ENCODE results near the gene RNF130. TPM values are rescaled to one million over a fixed set of nuclear protein-coding genes. Genes with fewer than 3 reads are reported as not detected.

Gene RNF130
- total RNA-seq, 1 donor from 2014 or later = 52.1 TPM

GRCh38 chr5:180067986-180068385, 3.6 kb downstream of the RNF130 start:
- Mint-ChIP-seq H3K9me3 (no peaks in the 10 kb centered on the region), H3K36me3 (peaks cover 11% of the 10 kb centered on the region), H3K4me1 (ENCODE audit: unreplicated experiment) (peaks cover 27% of the 10 kb centered on the region), H3K27me3 (no peaks in the 10 kb centered on the region), H3K4me3 (peak overlapping the region; percentile 8), H3K27ac (no peak overlapping the region)
- no peak for DNase-seq (ENCODE audit: extremely low spot score, unreplicated experiment)
- no peak for TF ChIP-seq CTCF (conservative IDR thresholded peaks at IDR 0.05)

- Mint-ChIP-seq H3K4me3 (no peak overlapping the region), H3K27ac (no peak overlapping the region), H3K27me3 (no peaks in the 10 kb centered on the region), H3K36me3 (peaks cover 25% of the 10 kb centered on the region), H3K9me3 (no peaks in the 10 kb centered on the region), H3K4me1 (ENCODE audit: unreplicated experiment) (no peaks in the 10 kb centered on the region)
- TF ChIP-seq CTCF (conservative IDR thresholded peaks at IDR 0.05) = no peak
- DNase-seq (ENCODE audit: extremely low spot score, unreplicated experiment) = no peak
These were observed 11.4 kb downstream of the RNF130 start for GRCh38 chr5:180060192-180060591.

DNA sequence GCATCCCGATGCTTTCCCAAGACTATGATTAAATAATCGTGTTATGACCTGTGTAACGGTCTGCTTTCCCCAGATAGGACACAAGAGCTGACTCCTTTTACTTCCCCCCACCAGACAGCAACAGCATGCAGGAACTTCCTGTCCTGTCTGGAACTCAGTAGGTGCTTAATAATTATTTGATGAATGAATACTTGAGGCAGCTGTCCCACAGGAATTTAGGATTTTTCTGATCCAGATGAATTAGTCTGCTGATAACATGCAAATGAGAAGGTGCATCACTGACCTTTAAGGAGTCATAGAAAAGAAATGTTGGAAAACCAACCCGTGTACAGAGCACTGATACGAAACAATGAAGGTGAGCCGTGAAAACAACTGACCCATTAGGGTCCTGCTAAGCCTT, 12.2 kb downstream of the RNF130 start:
- H3K4me1 Mint-ChIP-seq (ENCODE audit: unreplicated experiment) = peaks cover 2% of the 10 kb centered on the region

GRCh38 chr5:180056153-180056552, 15.4 kb downstream of the RNF130 start:
- no peak for DNase-seq (ENCODE audit: extremely low spot score, unreplicated experiment)
- TF ChIP-seq CTCF (conservative IDR thresholded peaks at IDR 0.05) = no peak
- peaks cover 23% of the 10 kb centered on the region for H3K4me1 Mint-ChIP-seq (ENCODE audit: unreplicated experiment)
- no peaks in the 10 kb centered on the region for H3K27me3 Mint-ChIP-seq
- peaks cover 14% of the 10 kb centered on the region for H3K36me3 Mint-ChIP-seq
- no peak overlapping the region for H3K27ac Mint-ChIP-seq
- H3K4me3 Mint-ChIP-seq = no peak overlapping the region
- no peaks in the 10 kb centered on the region for H3K9me3 Mint-ChIP-seq

More for the DNA sequence above, 12.2 kb downstream of the RNF130 start:
- DNase-seq (ENCODE audit: extremely low spot score, unreplicated experiment) = no peak
- H3K36me3 Mint-ChIP-seq = peaks cover 25% of the 10 kb centered on the region
- H3K4me3 Mint-ChIP-seq = no peak overlapping the region
- no peak overlapping the region for H3K27ac Mint-ChIP-seq
- H3K9me3 Mint-ChIP-seq = no peaks in the 10 kb centered on the region
- TF ChIP-seq CTCF (conservative IDR thresholded peaks at IDR 0.05) = no peak
- H3K27me3 Mint-ChIP-seq = no peaks in the 10 kb centered on the region

DNA sequence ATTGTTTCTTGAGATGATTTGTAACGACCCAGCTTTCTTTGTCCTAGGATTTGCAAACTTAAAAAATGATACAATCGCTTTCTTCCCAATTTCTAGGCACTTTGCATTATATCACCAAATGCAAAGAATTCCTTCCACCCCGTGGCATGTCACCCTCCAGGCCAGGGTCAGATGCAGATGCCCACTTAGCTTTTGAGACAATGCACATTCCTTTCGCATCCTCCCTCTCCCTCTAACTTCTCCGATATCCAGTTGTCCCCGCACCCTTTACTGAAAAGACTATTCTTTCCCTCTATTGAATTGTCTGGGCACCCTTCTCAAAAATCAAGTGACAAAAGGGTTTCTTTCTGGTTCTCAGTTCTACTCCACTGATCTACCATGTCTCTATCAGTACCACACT, 17.3 kb downstream of the RNF130 start:
- no peaks in the 10 kb centered on the region for H3K27me3 Mint-ChIP-seq
- no peak overlapping the region for H3K4me3 Mint-ChIP-seq
- no peak overlapping the region for H3K27ac Mint-ChIP-seq
- peaks cover 37% of the 10 kb centered on the region for H3K4me1 Mint-ChIP-seq (ENCODE audit: unreplicated experiment)
- TF ChIP-seq CTCF (conservative IDR thresholded peaks at IDR 0.05) = no peak
- H3K36me3 Mint-ChIP-seq = peaks cover 9% of the 10 kb centered on the region
- no peaks in the 10 kb centered on the region for H3K9me3 Mint-ChIP-seq
- DNase-seq (ENCODE audit: extremely low spot score, unreplicated experiment) = no peak

DNA sequence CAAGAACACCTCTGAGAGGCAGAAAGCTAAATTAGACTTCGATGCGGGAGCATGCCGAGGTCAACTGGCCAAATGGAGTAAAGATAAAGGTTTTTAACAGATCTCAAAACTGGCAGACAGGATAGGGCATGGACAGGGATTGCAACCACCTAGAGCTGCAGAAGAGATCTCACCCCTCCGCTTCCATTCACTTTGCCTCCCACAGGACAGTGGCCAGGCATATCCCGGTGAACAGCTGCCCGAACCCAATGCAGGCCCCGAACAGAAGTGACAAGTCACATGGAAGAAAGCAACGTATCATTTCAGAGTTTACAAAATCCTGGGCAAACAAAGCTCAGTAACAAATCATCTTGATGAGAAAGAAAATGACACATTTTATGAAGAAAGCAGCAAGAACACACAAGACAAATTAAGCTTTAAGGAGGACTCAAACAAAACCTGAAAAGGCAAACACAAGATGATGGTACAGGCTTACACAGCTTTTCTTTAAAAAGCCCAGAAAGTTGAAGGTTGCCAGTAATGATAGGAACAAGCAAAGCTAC, 18.4 kb downstream of the RNF130 start:
- peaks cover 6% of the 10 kb centered on the region for H3K36me3 Mint-ChIP-seq
- H3K4me3 Mint-ChIP-seq = no peak overlapping the region
- no peak for TF ChIP-seq CTCF (conservative IDR thresholded peaks at IDR 0.05)
- H3K27me3 Mint-ChIP-seq = no peaks in the 10 kb centered on the region
- H3K27ac Mint-ChIP-seq = no peak overlapping the region
- DNase-seq (ENCODE audit: extremely low spot score, unreplicated experiment) = no peak
- H3K9me3 Mint-ChIP-seq = no peaks in the 10 kb centered on the region
- peaks cover 47% of the 10 kb centered on the region for H3K4me1 Mint-ChIP-seq (ENCODE audit: unreplicated experiment)
